ENCODE data around the gene SLC31A1.

The SLC31A1 gene

DNA sequence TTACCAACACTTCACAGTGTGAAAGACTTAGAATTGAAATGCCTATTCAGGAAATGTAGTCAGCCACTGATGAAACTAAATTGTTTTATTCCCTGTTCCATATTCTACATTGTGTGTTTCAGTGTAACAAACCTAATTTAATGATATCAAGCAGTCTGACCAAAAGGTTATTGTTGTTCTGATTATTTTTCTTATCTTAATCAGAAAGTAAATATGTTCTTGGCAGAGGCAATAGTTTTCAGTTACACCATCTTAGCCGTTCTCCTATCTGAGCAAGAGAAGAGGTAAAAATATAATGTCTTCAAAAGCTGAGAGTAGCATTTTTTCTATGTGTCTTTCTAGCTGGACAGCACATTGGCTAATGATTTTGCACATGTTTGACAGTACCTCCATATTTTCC is 36.9 kb downstream of the SLC31A1 start:
- TF ChIP-seq, protein P1, sequence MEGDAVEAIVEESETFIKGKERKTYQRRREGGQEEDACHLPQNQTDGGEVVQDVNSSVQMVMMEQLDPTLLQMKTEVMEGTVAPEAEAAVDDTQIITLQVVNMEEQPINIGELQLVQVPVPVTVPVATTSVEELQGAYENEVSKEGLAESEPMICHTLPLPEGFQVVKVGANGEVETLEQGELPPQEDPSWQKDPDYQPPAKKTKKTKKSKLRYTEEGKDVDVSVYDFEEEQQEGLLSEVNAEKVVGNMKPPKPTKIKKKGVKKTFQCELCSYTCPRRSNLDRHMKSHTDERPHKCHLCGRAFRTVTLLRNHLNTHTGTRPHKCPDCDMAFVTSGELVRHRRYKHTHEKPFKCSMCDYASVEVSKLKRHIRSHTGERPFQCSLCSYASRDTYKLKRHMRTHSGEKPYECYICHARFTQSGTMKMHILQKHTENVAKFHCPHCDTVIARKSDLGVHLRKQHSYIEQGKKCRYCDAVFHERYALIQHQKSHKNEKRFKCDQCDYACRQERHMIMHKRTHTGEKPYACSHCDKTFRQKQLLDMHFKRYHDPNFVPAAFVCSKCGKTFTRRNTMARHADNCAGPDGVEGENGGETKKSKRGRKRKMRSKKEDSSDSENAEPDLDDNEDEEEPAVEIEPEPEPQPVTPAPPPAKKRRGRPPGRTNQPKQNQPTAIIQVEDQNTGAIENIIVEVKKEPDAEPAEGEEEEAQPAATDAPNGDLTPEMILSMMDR (conservative IDR thresholded peaks at IDR 0.05; ENCODE audit: low read length) = no peak
- H3K4me3 ChIP-seq (ENCODE audit: low read length) = no peak overlapping the region
- DNase-seq (ENCODE audit: low read depth) = no peak

DNA sequence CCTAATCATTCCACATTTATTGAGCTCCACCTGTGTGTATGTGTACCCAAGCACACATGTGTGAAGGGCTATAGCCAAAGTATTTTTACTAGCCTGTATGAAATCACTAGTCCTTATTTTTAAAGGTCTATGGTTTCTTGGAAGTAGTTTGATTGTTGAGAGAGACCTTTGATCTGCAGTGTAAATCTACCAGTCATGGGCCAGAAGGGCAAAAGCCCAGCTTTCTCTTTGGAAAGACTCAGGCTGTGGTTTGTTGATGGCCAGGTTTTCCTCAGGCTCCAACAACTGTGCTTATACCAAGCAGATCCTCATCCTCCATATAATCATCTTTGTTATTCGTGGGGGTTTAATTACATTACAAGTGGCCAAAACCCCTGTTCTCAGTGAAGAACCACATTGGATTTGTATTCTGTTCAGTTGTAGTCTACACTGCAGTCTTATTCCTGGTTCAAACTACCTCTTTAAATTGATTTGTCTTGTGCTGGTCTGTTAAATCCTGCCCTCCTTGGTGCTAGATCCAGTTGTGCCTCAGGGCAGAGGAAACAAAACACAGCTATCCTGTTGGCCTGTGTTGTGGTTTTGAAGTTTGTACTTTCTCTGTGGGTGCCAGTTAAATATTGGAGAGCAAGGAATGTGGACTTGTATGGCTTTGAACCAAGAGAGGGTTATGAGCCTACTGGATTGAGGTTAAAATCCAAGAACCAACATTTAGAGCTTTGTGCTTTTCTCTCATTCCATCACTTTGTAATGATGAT is 40.8 kb downstream of the SLC31A1 start:
- no peak overlapping the region for H3K4me3 ChIP-seq (ENCODE audit: low read length)
- no peak for DNase-seq (ENCODE audit: low read depth)
- TF ChIP-seq, protein P1 (conservative IDR thresholded peaks at IDR 0.05; ENCODE audit: low read length) = no peak

DNA sequence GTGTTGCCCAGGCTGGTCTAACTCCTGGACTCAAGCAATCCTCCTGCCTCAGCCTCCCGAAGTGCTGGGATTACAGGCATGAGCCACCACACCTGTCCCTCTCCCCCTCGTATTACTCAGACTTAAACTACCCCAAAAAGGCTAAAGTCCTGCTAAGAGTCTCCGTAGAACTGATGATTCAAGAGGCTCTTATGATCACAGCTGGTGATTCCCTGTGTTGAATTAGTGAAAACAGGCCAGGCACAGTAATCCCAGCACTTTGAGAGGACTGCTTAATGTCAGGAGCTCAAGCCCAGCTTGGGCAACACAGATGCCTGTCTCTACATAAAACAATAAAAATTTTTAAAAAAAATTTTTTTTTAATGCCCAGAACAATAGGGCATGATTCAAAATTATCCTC is 44.8 kb downstream of the SLC31A1 start:
- no peak for DNase-seq (ENCODE audit: low read depth)
- TF ChIP-seq, protein P1 (conservative IDR thresholded peaks at IDR 0.05; ENCODE audit: low read length) = no peak

DNA sequence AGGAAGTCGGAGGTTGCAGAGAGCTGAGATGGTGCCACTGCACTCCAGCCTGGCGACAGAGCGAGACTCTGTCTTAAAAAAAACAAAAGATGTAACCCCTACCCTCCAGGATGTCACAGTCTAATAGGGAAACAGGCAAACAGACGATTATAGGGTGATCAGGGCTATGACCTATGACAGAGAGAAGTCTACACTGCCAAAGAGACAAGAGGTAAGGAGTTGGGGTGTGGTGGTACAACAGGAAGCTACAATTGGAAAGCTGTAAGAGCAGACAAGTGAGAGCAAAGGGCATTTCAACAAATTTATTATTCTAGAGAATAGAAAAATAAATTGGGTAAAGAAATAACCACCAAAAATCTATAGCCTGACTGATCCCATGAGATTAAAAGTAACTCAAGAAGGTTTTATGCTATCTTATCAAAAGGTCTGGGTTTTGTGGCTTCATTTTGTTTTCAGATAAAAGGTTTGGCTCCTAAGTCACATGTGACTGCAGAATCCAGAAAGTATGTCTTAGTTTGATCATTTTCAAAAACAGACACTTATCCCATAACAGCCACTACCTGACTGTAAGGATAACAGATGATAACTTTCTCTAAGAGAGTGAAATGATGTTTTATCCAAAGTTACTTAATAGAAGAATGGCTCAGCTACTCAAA is 46.7 kb downstream of the SLC31A1 start:
- DNase-seq (ENCODE audit: low read depth) = no peak
- TF ChIP-seq, protein P1 (conservative IDR thresholded peaks at IDR 0.05; ENCODE audit: low read length) = no peak

More for the DNA sequence above, 44.8 kb downstream of the SLC31A1 start:
- no peak overlapping the region for H3K4me3 ChIP-seq (ENCODE audit: low read length)

DNA sequence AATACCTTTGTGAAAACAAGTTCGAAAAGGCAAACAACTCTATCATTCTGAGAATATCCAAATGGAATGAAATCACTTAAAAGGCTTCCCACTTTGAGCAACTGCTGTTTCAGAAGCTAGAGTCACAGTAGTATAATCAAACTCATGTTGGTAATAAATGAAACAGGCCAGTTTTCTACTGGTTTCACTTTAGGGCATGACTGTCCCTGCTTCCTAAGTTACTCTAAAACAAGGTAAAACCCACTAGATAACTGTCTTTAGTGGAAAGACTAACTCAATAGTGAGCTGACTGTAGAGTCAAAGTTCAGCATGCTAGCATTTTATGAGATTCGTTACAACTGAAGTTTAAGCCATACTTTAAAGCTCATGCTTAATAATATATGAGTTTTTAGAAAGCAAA is 48.0 kb downstream of the SLC31A1 start:
- TF ChIP-seq, protein P1 (conservative IDR thresholded peaks at IDR 0.05; ENCODE audit: low read length) = no peak
- no peak overlapping the region for H3K4me3 ChIP-seq (ENCODE audit: low read length)
- DNase-seq (ENCODE audit: low read depth) = no peak

More for the DNA sequence above, 46.7 kb downstream of the SLC31A1 start:
- H3K4me3 ChIP-seq (ENCODE audit: low read length) = no peak overlapping the region

DNA sequence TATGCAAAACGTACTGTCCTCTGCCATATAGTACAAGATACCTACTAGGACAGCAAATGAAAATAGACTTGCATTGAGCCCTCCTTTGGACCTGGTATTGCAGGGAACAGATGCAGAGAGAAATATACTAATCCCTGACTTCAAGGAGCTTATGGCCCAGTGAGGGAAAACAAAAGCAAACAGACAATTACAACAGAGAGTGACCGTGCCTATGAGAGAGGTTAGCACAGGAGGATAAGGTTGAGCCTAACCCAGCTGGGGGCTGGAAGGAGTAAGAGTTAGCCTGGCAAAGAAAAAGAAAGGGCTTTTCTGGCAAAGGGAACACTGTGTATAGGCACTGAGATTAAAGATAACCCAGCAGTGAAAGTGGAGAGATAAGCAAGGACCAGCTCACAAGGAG is 48.5 kb downstream of the SLC31A1 start:
- DNase-seq (ENCODE audit: low read depth) = no peak

More for the DNA sequence above, 48.5 kb downstream of the SLC31A1 start:
- TF ChIP-seq, protein P1 (conservative IDR thresholded peaks at IDR 0.05; ENCODE audit: low read length) = no peak
- H3K4me3 ChIP-seq (ENCODE audit: low read length) = no peak overlapping the region
